Lung microvascular endothelial cell (primary cell): ENCODE results near the gene PADI6. TPM values are rescaled to one million over a fixed set of nuclear protein-coding genes. Genes with fewer than 3 reads are reported as not detected.
A peak's percentile ranks its signal among the peaks of the same experiment; 100 is the strongest.
"Not testable (repeated sequence)": the region's sequence is repeated elsewhere in the genome, so short reads cannot be mapped to it uniquely, and the experiment has no call there.

ENCODE experiments used
- DNase-seq, 2 donors: peaks; one replicate each; pipeline versions ENCODE4 v3.0.0 to v3.0.0-alpha.2; 2010; ENCODE audit warnings: low read depth in 2 of 2
- total RNA-seq: library from RNA; depleted of rRNA; stranded (reverse); fragments of >200 nt; gene quantifications from 2 replicates; pipeline ENCODE4 v1.2.1, GENCODE V29; 2014

The PADI6 gene
- not detected in 2 replicates for total RNA-seq

- DNase-seq: no peak
Measured at GRCh38 chr1:17371896-17372295, at the start of gene PADI6. TSS of gene PADI6 (plus strand) at chr1:17372196. CDS start at chr1:17372246, 50 bp downstream.

GRCh38 chr1:17328855-17329254 is 43.1 kb upstream of the PADI6 start:
- DNase-seq: no peak

GRCh38 chr1:17329610-17330009 is 42.4 kb upstream of the PADI6 start:
- DNase-seq: no peak

GRCh38 chr1:17330856-17331255 is 41.1 kb upstream of the PADI6 start:
- no peak for DNase-seq

GRCh38 chr1:17333081-17333480 is 38.9 kb upstream of the PADI6 start:
- no peak for DNase-seq

- peak; percentile 58 to 68 for DNase-seq
Measured at GRCh38 chr1:17335821-17336710, 35.9 kb upstream of the PADI6 start.

GRCh38 chr1:17338706-17339493 is 33.1 kb upstream of the PADI6 start:
- DNase-seq: no peak

- DNase-seq: no peak
Measured at GRCh38 chr1:17339521-17339920, 32.5 kb upstream of the PADI6 start.

GRCh38 chr1:17340358-17340757 is 31.6 kb upstream of the PADI6 start:
- DNase-seq: no peak

- no peak for DNase-seq
Measured at GRCh38 chr1:17342014-17342441, 30.0 kb upstream of the PADI6 start.

- DNase-seq: not testable (repeated sequence)
Measured at GRCh38 chr1:17345506-17345905, 26.5 kb upstream of the PADI6 start.

- no peak for DNase-seq
Measured at GRCh38 chr1:17346046-17346789, 25.8 kb upstream of the PADI6 start.

- peak in 1 of 2 donors; percentile 14 for DNase-seq
Measured at GRCh38 chr1:17347769-17348592, 24.0 kb upstream of the PADI6 start.

- no peak for DNase-seq
Measured at GRCh38 chr1:17348593-17349234, 23.3 kb upstream of the PADI6 start.

- no peak for DNase-seq
Measured at GRCh38 chr1:17350083-17350482, 21.9 kb upstream of the PADI6 start.

- DNase-seq: no peak
Measured at GRCh38 chr1:17350928-17351446, 21.0 kb upstream of the PADI6 start.

GRCh38 chr1:17351598-17352324 is 20.2 kb upstream of the PADI6 start:
- no peak for DNase-seq

- DNase-seq: no peak
Measured at GRCh38 chr1:17352419-17352909, 19.5 kb upstream of the PADI6 start.

GRCh38 chr1:17355898-17356297 is 16.1 kb upstream of the PADI6 start:
- no peak for DNase-seq
